Measurements from ENCODE around the gene GPR15. TPM values are rescaled to one million over a fixed set of nuclear protein-coding genes. Genes with fewer than 3 reads are reported as not detected.

The GPR15 gene
- polyA plus RNA-seq (ENCODE audit: insufficient read depth in 1 of 5, insufficient read length in 5 of 5, low replicate concordance in 1 of 5), result not detected
- long read RNA-seq, donor 1, result 0 reads
- long read RNA-seq, donor 2, result 0 reads
- long read RNA-seq, donor 3, result 0 reads
- long read RNA-seq, donor 4, result 0 reads
- long read RNA-seq, donor 5, result 0 reads
- long read RNA-seq, donor 6, result 0 reads
- long read RNA-seq, donor 7, result 0 reads
- long read RNA-seq, donor 8, result 0 reads

DNA sequence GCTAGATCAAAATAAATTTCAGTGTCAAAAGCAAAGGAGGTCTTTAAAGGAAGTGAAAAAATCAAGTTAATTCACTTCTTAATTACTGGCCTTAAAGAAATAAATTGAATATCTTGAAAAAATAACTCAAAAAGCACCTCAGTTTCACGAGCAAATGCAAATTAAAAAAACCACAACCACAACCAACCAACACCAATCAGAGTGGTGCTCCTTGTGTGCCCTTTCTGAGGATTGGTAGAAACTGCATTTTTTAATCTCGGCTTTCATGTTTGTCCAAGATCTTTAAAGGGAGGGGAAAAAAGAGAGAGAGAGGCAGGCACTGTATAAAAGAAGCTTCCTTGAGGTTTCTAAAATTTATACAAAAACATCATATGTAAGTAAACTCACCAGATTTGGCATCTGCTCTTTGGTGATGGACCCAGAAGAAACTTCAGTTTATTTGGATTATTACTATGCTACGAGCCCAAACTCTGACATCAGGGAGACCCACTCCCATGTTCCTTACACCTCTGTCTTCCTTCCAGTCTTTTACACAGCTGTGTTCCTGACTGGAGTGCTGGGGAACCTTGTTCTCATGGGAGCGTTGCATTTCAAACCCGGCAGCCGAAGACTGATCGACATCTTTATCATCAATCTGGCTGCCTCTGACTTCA lies at the start of gene GPR15:
Gene GPR15 (plus strand): TSS at position 357 of the 653 bp plus-strand sequence. CDS start 56 bp downstream, at position 413.
- DNase-seq, result no peak

DNA sequence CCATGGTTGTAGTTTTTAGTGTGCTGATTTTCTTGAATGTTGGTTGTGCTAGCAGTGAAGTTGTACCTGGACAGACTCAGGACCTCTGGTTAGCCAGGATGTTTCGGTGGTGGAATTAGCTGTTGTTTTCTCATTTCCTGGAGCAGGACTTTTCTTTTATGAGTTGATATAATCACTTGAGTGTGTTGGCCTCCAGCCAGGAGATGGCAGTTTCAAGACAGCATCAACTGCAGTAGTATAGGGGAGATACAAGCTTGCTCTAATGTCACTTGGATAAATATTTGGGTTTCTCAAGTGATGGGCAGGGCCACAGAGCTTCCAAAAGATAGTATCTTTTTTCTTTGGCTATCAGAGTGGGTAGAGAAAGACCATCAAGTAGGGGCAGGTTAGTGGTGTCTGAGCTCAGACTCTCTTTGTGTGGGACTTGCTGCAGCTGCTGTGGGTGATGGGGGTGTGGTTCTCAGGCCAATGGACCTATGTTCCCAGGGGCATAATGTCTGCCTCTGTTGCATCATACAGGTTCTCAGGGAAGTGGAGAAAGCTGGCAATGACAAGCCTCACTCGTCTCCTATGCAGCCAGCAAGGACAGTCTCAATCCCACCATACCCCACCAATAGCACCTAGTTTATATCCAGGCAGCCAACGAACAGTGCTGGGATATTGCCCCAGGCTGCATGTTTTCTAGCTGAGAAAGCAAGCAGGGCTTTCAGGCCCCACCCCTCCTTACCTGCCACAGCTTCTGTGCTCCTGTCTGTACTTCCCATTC lies 48.9 kb upstream of the GPR15 start:
- no peak for DNase-seq

GRCh38 chr3:98483626-98484025 lies 48.2 kb upstream of the GPR15 start:
- DNase-seq, result no peak

- DNase-seq, result no peak
Observed at GRCh38 chr3:98497381-98497780, 34.4 kb upstream of the GPR15 start, which contains the start of gene OR5K2. Gene OR5K2 (plus strand): TSS chr3:98497681. CDS start chr3:98497681, 0 bp downstream.

- DNase-seq, result no peak
Observed at GRCh38 chr3:98500019-98500418, 31.8 kb upstream of the GPR15 start.

GRCh38 chr3:98501270-98501669 lies 30.5 kb upstream of the GPR15 start:
- no peak for DNase-seq

GRCh38 chr3:98501863-98502576 lies 29.8 kb upstream of the GPR15 start:
- no peak for DNase-seq

DNA sequence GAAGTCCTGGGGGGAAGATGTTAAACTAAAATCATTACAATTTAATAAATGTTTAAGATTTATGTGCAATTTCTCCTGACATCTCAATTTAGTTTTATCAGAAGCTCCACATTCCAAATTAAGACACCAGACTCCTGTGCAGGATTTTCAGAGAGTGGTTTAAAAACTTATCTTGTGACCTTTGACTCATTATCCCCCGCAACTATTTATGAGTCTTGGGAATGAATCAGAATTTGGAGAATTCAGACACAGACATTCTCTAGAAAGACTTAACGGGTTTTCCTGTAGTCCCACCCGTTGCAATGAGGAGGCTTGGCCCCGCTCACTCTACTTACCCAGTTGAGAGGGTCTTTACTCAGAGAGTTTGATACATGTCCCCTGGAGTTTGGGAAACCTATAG lies 27.2 kb upstream of the GPR15 start:
- no peak for DNase-seq

DNA sequence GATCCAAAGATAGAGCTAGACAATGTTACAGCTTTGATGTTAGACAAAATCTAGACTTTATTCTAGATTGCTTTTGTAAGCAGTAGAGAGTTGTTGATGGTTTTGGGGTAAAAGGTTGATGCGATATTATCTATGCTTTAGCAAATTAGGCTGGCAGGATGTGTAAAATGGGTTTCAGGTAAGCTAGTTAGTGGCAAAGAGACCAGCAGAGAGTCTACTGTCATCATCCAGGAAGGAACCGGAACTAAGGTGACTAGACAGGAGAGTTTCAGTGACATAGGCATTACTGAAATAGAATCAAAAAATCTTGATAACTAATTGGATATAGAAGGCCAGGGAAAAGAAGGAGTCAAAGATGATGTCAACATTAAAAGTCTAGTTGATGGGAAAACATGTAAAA lies 23.2 kb upstream of the GPR15 start:
- no peak for DNase-seq

DNA sequence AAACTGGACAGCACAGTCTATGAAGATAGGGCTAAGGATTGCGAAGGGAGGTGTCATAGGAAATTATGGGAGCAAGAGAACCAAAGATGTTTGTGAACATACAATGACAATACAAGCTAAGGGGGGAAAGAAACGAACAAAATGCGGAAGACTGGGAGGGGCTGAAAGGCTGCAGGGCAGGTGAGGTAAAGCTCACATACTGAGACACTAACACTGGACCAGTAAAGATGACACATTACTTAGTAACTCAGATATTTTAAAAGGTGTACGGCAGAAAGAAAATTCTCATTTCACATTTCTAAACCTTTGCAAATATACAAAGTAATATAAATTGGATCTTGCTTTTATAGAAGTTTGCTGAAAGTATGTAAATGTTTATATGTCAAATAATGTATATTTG lies 19.2 kb upstream of the GPR15 start:
- no peak for DNase-seq

GRCh38 chr3:98513091-98513511 lies 18.7 kb upstream of the GPR15 start:
- DNase-seq, result no peak

GRCh38 chr3:98513736-98514135 lies 18.0 kb upstream of the GPR15 start:
- no peak for DNase-seq

- no peak for DNase-seq
Observed at GRCh38 chr3:98514948-98515347, 16.8 kb upstream of the GPR15 start.

GRCh38 chr3:98518816-98519215 lies 13.0 kb upstream of the GPR15 start:
- DNase-seq, result no peak

DNA sequence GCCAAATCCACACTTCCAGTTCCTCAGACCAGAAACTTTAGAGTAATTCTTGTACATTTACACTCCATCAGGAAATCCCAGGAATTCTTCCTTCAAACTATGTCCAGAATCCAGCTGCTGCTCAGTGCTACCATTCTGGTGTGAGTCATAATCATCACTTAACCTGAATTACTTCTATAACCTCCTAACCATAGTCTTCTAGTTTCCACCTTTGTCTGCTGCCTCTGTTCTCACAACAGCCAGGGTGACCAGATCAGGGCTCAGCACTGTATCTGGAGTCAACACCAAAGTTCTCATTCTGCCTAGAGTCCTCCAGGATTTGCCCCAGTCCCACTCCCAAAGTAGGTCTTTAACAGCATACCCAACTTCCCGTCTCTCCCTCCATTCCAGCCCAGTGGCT lies 12.4 kb upstream of the GPR15 start:
- DNase-seq, result no peak

DNA sequence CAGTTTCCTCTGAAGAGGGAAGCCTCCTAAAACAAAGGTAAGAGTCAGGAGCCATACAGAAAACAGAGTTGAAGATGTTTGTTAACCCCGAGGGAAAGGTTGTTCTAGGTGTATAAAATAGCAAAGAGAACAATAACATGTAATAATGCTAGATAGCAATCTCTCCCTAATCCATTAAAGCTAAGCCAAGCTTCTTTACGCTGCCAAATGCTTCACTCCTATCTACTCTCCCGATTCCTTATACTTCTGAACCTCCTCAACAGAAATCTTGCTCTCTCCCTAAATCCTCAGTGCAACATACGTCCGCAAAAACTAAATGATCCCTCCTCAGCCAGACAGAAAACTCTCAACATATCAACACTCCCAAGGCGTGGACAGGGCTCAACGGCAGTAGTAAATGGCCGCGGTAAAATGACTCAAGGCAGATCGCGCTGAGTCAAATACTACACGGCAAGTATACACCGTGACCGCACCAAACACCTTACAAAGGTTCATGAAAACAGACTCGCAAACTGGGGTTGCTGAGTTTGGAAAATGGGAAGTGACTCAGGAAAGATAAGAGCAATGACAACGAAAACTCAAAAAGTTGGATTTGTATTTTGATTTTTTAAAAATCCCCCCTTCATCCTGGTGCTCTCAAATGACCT lies 9.8 kb upstream of the GPR15 start:
- peak in 1 of 2 donors; percentile 55 for DNase-seq

- DNase-seq, result peak; percentile 95 to 96
Observed at GRCh38 chr3:98522544-98523281, 9.1 kb upstream of the GPR15 start, which contains the start of gene CLDND1. Gene CLDND1 (minus strand): TSS chr3:98522902. CDS start chr3:98521424, 1,478 bp downstream.

DNA sequence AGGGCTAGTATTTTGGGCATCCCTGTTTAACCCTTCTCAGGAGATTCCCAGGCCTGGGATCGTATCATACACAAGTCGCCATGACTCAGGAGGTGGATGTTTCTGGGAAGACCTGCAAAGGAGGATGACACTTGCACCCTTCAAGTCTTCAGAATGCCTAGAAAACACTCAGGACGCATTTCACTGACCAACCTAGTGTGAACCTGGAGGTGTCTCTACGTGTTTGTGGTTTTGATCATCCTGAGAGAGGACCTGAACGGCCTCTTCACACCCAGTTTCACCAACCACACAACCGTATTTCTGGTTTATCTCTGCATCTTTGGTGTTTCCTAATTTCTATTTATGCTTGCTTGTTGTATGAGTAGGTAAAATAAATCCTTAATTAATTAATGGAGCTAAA lies 6.3 kb upstream of the GPR15 start:
- no peak for DNase-seq

DNA sequence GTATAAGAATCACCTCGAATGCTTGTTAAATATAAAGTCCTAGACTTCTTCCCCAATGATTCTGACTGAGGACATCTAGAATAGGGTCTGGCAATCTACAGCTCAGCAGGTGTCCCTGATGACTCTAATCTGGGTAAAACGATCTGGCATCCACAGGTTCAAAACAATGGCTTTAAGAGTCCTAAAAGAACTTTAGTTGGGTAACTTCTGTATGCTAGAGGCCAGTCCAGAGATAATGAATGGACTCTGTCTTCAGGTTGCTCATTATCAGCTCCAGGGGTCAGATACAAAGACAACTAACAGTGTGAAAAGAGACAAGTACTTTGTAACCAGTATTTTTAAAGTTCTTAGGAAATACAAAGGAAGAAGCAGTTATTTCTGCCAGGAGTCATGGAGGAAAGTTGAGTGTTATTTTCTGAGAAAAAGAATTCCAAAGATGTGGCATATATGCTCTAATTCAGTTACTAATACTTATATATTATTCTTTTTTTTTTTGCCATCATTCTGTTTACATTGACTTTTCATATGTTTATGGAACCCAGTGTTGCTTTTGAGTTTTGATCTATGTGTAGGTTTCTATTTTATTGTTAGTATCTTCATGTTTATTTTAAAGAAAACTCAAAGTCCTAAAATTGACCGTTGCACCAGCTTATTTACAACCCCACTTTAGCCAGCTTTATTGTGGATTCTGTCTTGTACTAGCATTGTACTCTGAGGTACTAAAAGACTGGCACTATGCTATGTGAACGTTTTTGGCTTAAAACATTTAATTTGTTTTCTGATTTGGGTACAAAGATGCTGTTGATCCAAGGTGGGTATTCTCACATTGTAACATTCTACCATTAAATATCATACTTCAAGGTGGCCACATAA lies 3.1 kb upstream of the GPR15 start:
- no peak for DNase-seq

Data from right lung (tissue), 10 donors.